GM19099 (cell line): ENCODE data around the gene CMBL.

Experiments
- POLR2A ChIP-seq: IDR thresholded peaks from 3 replicates; pipeline ENCODE4 v1.6.1; 2011; ENCODE audit warnings: low read depth; ENCODE audit not compliant: insufficient read length; ENCODE audit errors: extremely low read depth

CMBL gene

GRCh38 chr5:10277773-10278630 is 29.7 kb downstream of the CMBL start:
- no peak for TF ChIP-seq POLR2A

- no peak for TF ChIP-seq POLR2A
Observed at GRCh38 chr5:10276691-10277090, 31.0 kb downstream of the CMBL start.

GRCh38 chr5:10275991-10276390 is 31.7 kb downstream of the CMBL start:
- no peak for TF ChIP-seq POLR2A

- no peak for TF ChIP-seq POLR2A
Observed at GRCh38 chr5:10275460-10275859, 32.2 kb downstream of the CMBL start.

- TF ChIP-seq POLR2A: no peak
Observed at GRCh38 chr5:10272053-10272874, 35.4 kb downstream of the CMBL start.

- no peak for TF ChIP-seq POLR2A
Observed at GRCh38 chr5:10268100-10268499, 39.6 kb downstream of the CMBL start.

GRCh38 chr5:10266839-10267238 is 40.9 kb downstream of the CMBL start:
- no peak for TF ChIP-seq POLR2A

- TF ChIP-seq POLR2A: no peak
Observed at GRCh38 chr5:10266137-10266536, 41.6 kb downstream of the CMBL start.

- no peak for TF ChIP-seq POLR2A
Observed at GRCh38 chr5:10265245-10266109, 42.2 kb downstream of the CMBL start.

- TF ChIP-seq POLR2A: no peak
Observed at GRCh38 chr5:10264604-10265003, 43.1 kb downstream of the CMBL start.

GRCh38 chr5:10262995-10263394 is 44.7 kb downstream of the CMBL start:
- TF ChIP-seq POLR2A: no peak

GRCh38 chr5:10262121-10262774 is 45.5 kb downstream of the CMBL start:
- no peak for TF ChIP-seq POLR2A

- TF ChIP-seq POLR2A: no peak
Observed at GRCh38 chr5:10261065-10261464, 46.6 kb downstream of the CMBL start.

GRCh38 chr5:10259899-10260298 is 47.8 kb downstream of the CMBL start:
- TF ChIP-seq POLR2A: no peak
